Trophoblast cell (in vitro differentiated cells and primary cell): ENCODE data around the gene SULT1C4.

Experiments
- DNase-seq, 2 donors: peaks; one replicate each; pipeline ENCODE4 v3.0.0-alpha.2; 2016
- H2AFZ ChIP-seq: 2 replicates; pipeline ENCODE4 v1.6.1; 2013; ENCODE audit warnings: low read length, moderate library complexity, mild to moderate bottlenecking; ENCODE audit not compliant: insufficient read depth, poor library complexity
- H2AK5ac ChIP-seq: 2 replicates; pipeline ENCODE4 v1.6.1; 2013; ENCODE audit warnings: mild to moderate bottlenecking, low read length
- H2BK120ac ChIP-seq: 2 replicates; pipeline ENCODE4 v1.6.1; 2013; ENCODE audit warnings: low read length, mild to moderate bottlenecking, moderate library complexity; ENCODE audit not compliant: insufficient read depth, poor library complexity
- H2BK12ac ChIP-seq: 2 replicates; pipeline ENCODE4 v1.6.1; 2013; ENCODE audit warnings: mild to moderate bottlenecking, low read length, moderate library complexity
- H2BK5ac ChIP-seq: 2 replicates; pipeline ENCODE4 v1.6.1; 2013; ENCODE audit warnings: low read length, low read depth, moderate library complexity, mild to moderate bottlenecking; ENCODE audit not compliant: poor library complexity
- H3K14ac ChIP-seq: 2 replicates; pipeline ENCODE4 v1.6.1; 2013; ENCODE audit warnings: mild to moderate bottlenecking, low read length
- H3K18ac ChIP-seq: 2 replicates; pipeline ENCODE4 v1.6.1; 2013; ENCODE audit warnings: mild to moderate bottlenecking, low read length
- H3K23ac ChIP-seq: 2 replicates; pipeline ENCODE4 v1.6.1; 2013; ENCODE audit warnings: low read length
- H3K27ac ChIP-seq: 2 replicates; pipeline ENCODE4 v1.5.1; 2013; ENCODE audit warnings: low read depth, mild to moderate bottlenecking, inconsistent platforms, low read length, moderate library complexity
- H3K27me3 ChIP-seq: 2 replicates; pipeline ENCODE4 v1.6.1; 2013; ENCODE audit warnings: inconsistent platforms, mild to moderate bottlenecking, low read length, moderate library complexity; ENCODE audit not compliant: insufficient read depth
- H3K36me3 ChIP-seq, 2 experiments: 1 replicate in 1 of 2; 2 replicates in 1 of 2; pipeline ENCODE4 v1.6.1; 2013; ENCODE audit warnings: low read length in 2 of 2, mild to moderate bottlenecking in 2 of 2, moderate library complexity in 1 of 2; ENCODE audit not compliant: insufficient read depth in 2 of 2, control insufficient read depth in 1 of 2
- H3K4ac ChIP-seq: 2 replicates; pipeline ENCODE4 v1.6.1; 2013; ENCODE audit warnings: low read depth, mild to moderate bottlenecking, low read length, moderate library complexity
- H3K4me1 ChIP-seq, 2 experiments: 1 replicate in 1 of 2; 2 replicates in 1 of 2; pipeline ENCODE4 v1.6.1; 2013; ENCODE audit warnings: low read length in 2 of 2, mild to moderate bottlenecking in 2 of 2, moderate library complexity in 1 of 2; ENCODE audit not compliant: insufficient read depth in 2 of 2, control insufficient read depth in 1 of 2
- H3K4me2 ChIP-seq: 2 replicates; pipeline ENCODE4 v1.6.1; 2013; ENCODE audit warnings: inconsistent platforms, mild to moderate bottlenecking, low read length, moderate library complexity
- H3K4me3 ChIP-seq: 2 replicates; pipeline ENCODE4 v1.5.1; 2013; ENCODE audit warnings: mild to moderate bottlenecking, low read depth, low read length, inconsistent platforms
- H3K79me1 ChIP-seq: one replicate; pipeline ENCODE4 v1.6.1; 2013; ENCODE audit warnings: low read length
- H3K79me2 ChIP-seq: 2 replicates; pipeline ENCODE4 v1.6.1; 2013; ENCODE audit warnings: low read length, mild to moderate bottlenecking; ENCODE audit not compliant: control insufficient read depth, insufficient read depth, poor library complexity
- H3K9ac ChIP-seq: 2 replicates; pipeline ENCODE4 v1.6.1; 2013; ENCODE audit warnings: mild to moderate bottlenecking, low read length
- H3K9me3 ChIP-seq: 2 replicates; pipeline ENCODE4 v1.6.1; 2013; ENCODE audit warnings: low read depth, mild to moderate bottlenecking, control low read depth, inconsistent platforms, low read length; ENCODE audit not compliant: insufficient read depth
- H4K12ac ChIP-seq: 2 replicates; pipeline ENCODE4 v1.6.1; 2013; ENCODE audit warnings: low read depth, mild to moderate bottlenecking, low read length, moderate library complexity
- H4K8ac ChIP-seq: 2 replicates; pipeline ENCODE4 v1.6.1; 2013; ENCODE audit warnings: low read depth, mild to moderate bottlenecking, low read length, moderate library complexity
- H4K91ac ChIP-seq: one replicate; pipeline ENCODE4 v1.6.1; 2013; ENCODE audit warnings: low read depth, mild to moderate bottlenecking, low read length, moderate library complexity
- WGBS: extraction: QIAGEN DNeasy Blood & Tissue Kit; methylation state at CpG from one replicate; pipeline ENCODE4 v1.1.7; 2013; ENCODE audit warnings: missing lambda C conversion rate; ENCODE audit not compliant: insufficient read length, insufficient coverage; ENCODE audit errors: extremely low coverage; 5-methylcytosine and 5-hydroxymethylcytosine counted together

Gene SULT1C4

DNA sequence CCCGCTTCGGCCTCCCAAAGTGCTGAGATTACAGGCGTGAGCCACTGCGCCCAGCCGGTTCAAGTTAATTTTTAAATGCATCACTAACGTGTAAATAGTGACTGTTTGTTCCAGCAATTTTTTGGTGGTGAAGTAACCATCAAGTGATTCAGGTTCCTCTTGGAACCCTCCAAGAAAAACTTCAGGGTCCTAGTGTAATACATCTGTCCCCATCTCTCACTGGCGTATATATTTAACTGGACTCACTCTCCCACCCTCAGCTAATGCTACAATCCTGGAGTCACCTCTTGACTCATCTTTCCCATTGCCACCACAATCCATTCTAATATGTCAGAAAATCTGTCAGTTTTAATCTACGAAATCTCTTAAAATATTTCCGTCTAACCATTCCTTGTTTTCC, 10.3 kb downstream of the SULT1C4 start:
- Histone ChIP-seq H4K12ac (no peak overlapping the region), H3K27me3 (no peaks in the 10 kb centered on the region), H4K8ac (no peak overlapping the region), H2AK5ac (no peak overlapping the region), H3K18ac (no peak overlapping the region), H3K4me1 (peaks cover 0 to 2% of the 10 kb centered on the region in 2 experiments), H3K79me1 (no peaks in the 10 kb centered on the region), H3K4me3 (no peak overlapping the region), H3K27ac (no peak overlapping the region), H3K36me3 (no peaks in the 10 kb centered on the region), H2BK12ac (no peak overlapping the region), H2BK120ac (no peak overlapping the region), H4K91ac (no peak overlapping the region), H3K79me2 (no peaks in the 10 kb centered on the region), H3K4ac (no peak overlapping the region), H2AFZ (no peak overlapping the region), H3K9ac (no peak overlapping the region), H3K14ac (no peak overlapping the region), H3K9me3 (no peaks in the 10 kb centered on the region), H2BK5ac (no peak overlapping the region), H3K23ac (no peak overlapping the region), H3K4me2 (no peak overlapping the region)
- 100% methylated on average over 2 of the region's 9 CpGs for WGBS
- peak in 1 of 2 donors; percentile 69 for DNase-seq

DNA sequence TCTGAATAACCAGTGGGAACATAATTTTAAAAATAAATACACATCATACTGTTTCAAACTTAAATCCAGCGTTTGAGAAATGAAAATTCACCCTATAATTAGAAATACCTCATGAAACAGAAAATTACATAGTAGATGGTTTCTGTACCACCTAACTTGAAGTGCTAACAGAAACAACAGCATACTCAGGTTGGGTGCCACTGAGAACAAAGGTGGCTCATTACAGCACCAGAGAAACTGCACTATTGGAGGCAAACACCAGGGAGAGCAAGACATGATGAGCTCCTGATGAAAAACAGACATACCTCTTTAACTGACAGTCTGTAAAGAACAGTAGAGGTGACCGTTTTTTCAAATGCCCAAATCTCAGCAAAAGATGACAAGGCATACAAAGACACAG, 12.6 kb downstream of the SULT1C4 start:
- no peaks in the 10 kb centered on the region for H3K79me1 ChIP-seq
- no peak overlapping the region for H2BK120ac ChIP-seq
- H4K8ac ChIP-seq: no peak overlapping the region
- H2BK5ac ChIP-seq: no peak overlapping the region
- H3K4me1 ChIP-seq: no peaks in the 10 kb centered on the region
- no peak overlapping the region for H3K18ac ChIP-seq
- H2BK12ac ChIP-seq: no peak overlapping the region
- no peaks in the 10 kb centered on the region for H3K9me3 ChIP-seq
- no peak overlapping the region for H3K4ac ChIP-seq
- no peak for DNase-seq
- H3K23ac ChIP-seq: no peak overlapping the region
- H3K4me2 ChIP-seq: no peak overlapping the region
- no peak overlapping the region for H3K14ac ChIP-seq
- no peak overlapping the region for H2AFZ ChIP-seq
- no peaks in the 10 kb centered on the region for H3K27me3 ChIP-seq
- H3K4me3 ChIP-seq: no peak overlapping the region
- H3K9ac ChIP-seq: no peak overlapping the region
- no peaks in the 10 kb centered on the region for H3K36me3 ChIP-seq
- no peak overlapping the region for H2AK5ac ChIP-seq
- H3K27ac ChIP-seq: no peak overlapping the region
- H4K12ac ChIP-seq: no peak overlapping the region
- H4K91ac ChIP-seq: no peak overlapping the region
- H3K79me2 ChIP-seq: no peaks in the 10 kb centered on the region
- no CpG with 5 or more reads among the region's 2 CpGs for WGBS

DNA sequence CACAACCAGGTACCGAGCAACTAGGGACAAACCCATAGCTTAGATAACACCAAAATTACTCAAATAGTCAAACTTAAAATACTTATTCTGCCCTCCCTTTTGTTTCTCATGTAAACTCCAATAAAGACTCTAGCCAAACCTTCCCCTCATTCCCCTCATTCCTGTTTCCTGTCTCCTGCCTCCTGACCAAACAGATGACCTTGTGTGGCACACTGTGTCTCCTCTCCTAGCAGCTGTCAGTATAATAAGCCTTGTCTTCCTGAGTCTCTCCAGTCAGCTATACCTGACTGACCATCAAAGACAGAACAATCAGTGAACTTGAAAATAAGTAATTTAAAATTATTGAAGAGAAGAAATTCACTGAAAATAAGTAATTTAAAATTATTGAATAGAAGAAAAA, 14.3 kb downstream of the SULT1C4 start:
- Histone ChIP-seq H3K79me2 (no peaks in the 10 kb centered on the region), H3K4ac (no peak overlapping the region)

DNA sequence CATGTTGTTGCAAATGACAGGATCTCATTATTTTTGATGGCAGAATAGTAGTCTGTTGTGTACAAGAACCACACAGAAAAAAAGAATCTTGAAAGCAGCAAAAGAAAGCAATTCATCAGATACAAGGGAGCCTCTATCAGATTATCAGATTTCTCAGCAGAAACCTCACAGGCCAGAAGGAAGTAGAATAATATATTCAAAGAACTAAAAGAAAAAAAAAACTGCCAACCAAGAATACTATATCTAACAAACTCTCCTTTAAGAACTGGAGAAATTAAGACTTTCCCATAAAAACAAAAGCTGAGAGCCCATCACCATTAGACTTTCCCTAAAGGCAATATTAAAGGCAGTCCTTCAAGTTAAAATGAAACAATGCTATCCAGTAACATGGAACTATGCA, 15.4 kb downstream of the SULT1C4 start:
- Histone ChIP-seq H2BK5ac (no peak overlapping the region), H3K14ac (no peak overlapping the region), H3K18ac (no peak overlapping the region), H2BK12ac (no peak overlapping the region), H2BK120ac (no peak overlapping the region), H3K36me3 (no peaks in the 10 kb centered on the region), H3K27me3 (no peaks in the 10 kb centered on the region), H3K27ac (no peak overlapping the region), H2AFZ (no peak overlapping the region), H3K9ac (no peak overlapping the region), H3K4ac (no peak overlapping the region), H3K4me3 (no peak overlapping the region), H4K12ac (no peak overlapping the region), H3K4me2 (no peak overlapping the region), H4K91ac (no peak overlapping the region), H3K9me3 (no peaks in the 10 kb centered on the region), H3K79me2 (no peaks in the 10 kb centered on the region), H3K23ac (no peak overlapping the region), H4K8ac (no peak overlapping the region), H2AK5ac (no peak overlapping the region), H3K79me1 (no peaks in the 10 kb centered on the region), H3K4me1 (no peaks in the 10 kb centered on the region)
- no peak for DNase-seq

More for the DNA sequence above, 14.3 kb downstream of the SULT1C4 start:
- no peak overlapping the region for H4K12ac ChIP-seq
- H2BK12ac ChIP-seq: no peak overlapping the region
- WGBS: no CpG with 5 or more reads among the region's 1 CpG
- H3K9me3 ChIP-seq: no peaks in the 10 kb centered on the region
- DNase-seq: no peak
- H3K23ac ChIP-seq: no peak overlapping the region
- H3K79me1 ChIP-seq: no peaks in the 10 kb centered on the region
- H2AFZ ChIP-seq: no peak overlapping the region
- H3K18ac ChIP-seq: no peak overlapping the region
- no peaks in the 10 kb centered on the region for H3K4me1 ChIP-seq
- H2BK5ac ChIP-seq: no peak overlapping the region
- no peak overlapping the region for H3K14ac ChIP-seq
- no peak overlapping the region for H4K8ac ChIP-seq
- H3K4me3 ChIP-seq: no peak overlapping the region
- H3K9ac ChIP-seq: no peak overlapping the region
- no peak overlapping the region for H2AK5ac ChIP-seq
- H3K27ac ChIP-seq: no peak overlapping the region
- H2BK120ac ChIP-seq: no peak overlapping the region
- no peaks in the 10 kb centered on the region for H3K27me3 ChIP-seq
- no peak overlapping the region for H4K91ac ChIP-seq
- no peaks in the 10 kb centered on the region for H3K36me3 ChIP-seq
- no peak overlapping the region for H3K4me2 ChIP-seq
